Effector memory CD8-positive, alpha-beta T cell (primary cell): Measurements from ENCODE around the gene CFDP1.
"Not testable (repeated sequence)": the region's sequence is repeated elsewhere in the genome, so short reads cannot be mapped to it uniquely, and the experiment has no call there.

ENCODE experiments used
- ATAC-seq: fragments of 150-1000 bp; cut with Tn5 transposase; replicated peaks from 2 replicates; pipeline ENCODE4 v1.10.0; 2021; ENCODE audit warnings: mild to moderate bottlenecking, moderate library complexity
- DNase-seq, 3 experiments: peaks; one replicate each; pipeline ENCODE4 v3.0.0; 2021
- H3K27ac Mint-ChIP-seq, 2 donors: one replicate each; pipeline ENCODE4 v1.8.0; 2022; ENCODE audit warnings: mild to moderate bottlenecking in 2 of 2, mixed read lengths in 2 of 2, moderate library complexity in 2 of 2
- H3K27me3 Mint-ChIP-seq, 2 donors: one replicate each; pipeline ENCODE4 v1.8.0; 2022; ENCODE audit warnings: mixed read lengths in 2 of 2
- H3K36me3 Mint-ChIP-seq: one replicate; pipeline ENCODE4 v1.8.0; 2022; ENCODE audit warnings: mild to moderate bottlenecking, moderate library complexity, mixed read lengths; ENCODE audit not compliant: insufficient read depth
- H3K4me1 Mint-ChIP-seq, 2 donors: one replicate each; pipeline ENCODE4 v1.8.0; 2022; ENCODE audit warnings: low read depth in 2 of 2, mixed read lengths in 2 of 2
- H3K4me3 Mint-ChIP-seq, 2 donors: one replicate each; pipeline ENCODE4 v1.8.0; 2022; ENCODE audit warnings: mild to moderate bottlenecking in 2 of 2, mixed read lengths in 2 of 2, moderate library complexity in 2 of 2
- H3K9me3 Mint-ChIP-seq, 2 donors: one replicate each; pipeline ENCODE4 v1.8.0; 2022; ENCODE audit warnings: mixed read lengths in 2 of 2

Gene CFDP1

GRCh38 chr16:75279305-75279704, 154.0 kb downstream of the CFDP1 start:
- Mint-ChIP-seq H3K27me3 (peaks cover 23 to 69% of the 10 kb centered on the region in 2 donors), H3K27ac (peak overlapping the region in 1 of 2 donors; percentile 36), H3K9me3 (no peaks in the 10 kb centered on the region), H3K4me1 (peaks cover 4 to 5% of the 10 kb centered on the region in 2 donors), H3K36me3 (peaks cover 5% of the 10 kb centered on the region), H3K4me3 (no peak overlapping the region)
- no peak for ATAC-seq
- DNase-seq, result no peak

GRCh38 chr16:75273054-75273925, 160.0 kb downstream of the CFDP1 start:
- DNase-seq (no peak), ATAC-seq (no peak)
- H3K27ac Mint-ChIP-seq, result no peak overlapping the region
- no peak overlapping the region for H3K4me3 Mint-ChIP-seq
- H3K9me3 Mint-ChIP-seq, result no peaks in the 10 kb centered on the region
- H3K27me3 Mint-ChIP-seq, result peaks cover 20 to 42% of the 10 kb centered on the region in 2 donors
- peaks cover 4 to 5% of the 10 kb centered on the region in 2 donors for H3K4me1 Mint-ChIP-seq
- H3K36me3 Mint-ChIP-seq, result peaks cover 2% of the 10 kb centered on the region

GRCh38 chr16:75272629-75273028, 160.7 kb downstream of the CFDP1 start:
- not testable (repeated sequence) for H3K27ac Mint-ChIP-seq, H3K36me3 Mint-ChIP-seq, H3K9me3 Mint-ChIP-seq, H3K4me3 Mint-ChIP-seq, DNase-seq, ATAC-seq, H3K4me1 Mint-ChIP-seq
- H3K27me3 Mint-ChIP-seq, result peaks cover 20 to 40% of the 10 kb centered on the region in 2 donors

GRCh38 chr16:75272097-75272551, 161.2 kb downstream of the CFDP1 start:
- peaks cover 20 to 40% of the 10 kb centered on the region in 2 donors for H3K27me3 Mint-ChIP-seq
- no peaks in the 10 kb centered on the region for H3K36me3 Mint-ChIP-seq
- no peak overlapping the region for H3K4me3 Mint-ChIP-seq
- H3K27ac Mint-ChIP-seq, result no peak overlapping the region
- no peak for ATAC-seq
- no peaks in the 10 kb centered on the region for H3K9me3 Mint-ChIP-seq
- H3K4me1 Mint-ChIP-seq, result peaks cover 4 to 5% of the 10 kb centered on the region in 2 donors
- DNase-seq, result no peak

GRCh38 chr16:75271441-75272096, 161.7 kb downstream of the CFDP1 start:
- ATAC-seq (no peak), DNase-seq (no peak)
- no peak overlapping the region for H3K4me3 Mint-ChIP-seq
- H3K4me1 Mint-ChIP-seq, result peaks cover 4 to 5% of the 10 kb centered on the region in 2 donors
- H3K36me3 Mint-ChIP-seq, result no peaks in the 10 kb centered on the region
- peaks cover 24 to 44% of the 10 kb centered on the region in 2 donors for H3K27me3 Mint-ChIP-seq
- H3K9me3 Mint-ChIP-seq, result no peaks in the 10 kb centered on the region
- H3K27ac Mint-ChIP-seq, result no peak overlapping the region

- H3K27me3 Mint-ChIP-seq, result peaks cover 26 to 50% of the 10 kb centered on the region in 2 donors
- not testable (repeated sequence) for H3K4me3 Mint-ChIP-seq, ATAC-seq, H3K9me3 Mint-ChIP-seq, DNase-seq, H3K27ac Mint-ChIP-seq, H3K36me3 Mint-ChIP-seq, H3K4me1 Mint-ChIP-seq
Measured at GRCh38 chr16:75269358-75269757, 163.9 kb downstream of the CFDP1 start.

- ATAC-seq, result no peak
- Mint-ChIP-seq H3K36me3 (no peaks in the 10 kb centered on the region), H3K27me3 (peaks cover 40 to 51% of the 10 kb centered on the region in 2 donors), H3K27ac (no peak overlapping the region), H3K4me1 (peaks cover 0 to 4% of the 10 kb centered on the region in 2 donors), H3K9me3 (no peaks in the 10 kb centered on the region), H3K4me3 (no peak overlapping the region)
- DNase-seq, result no peak
Measured at GRCh38 chr16:75267631-75268264, 165.6 kb downstream of the CFDP1 start.

GRCh38 chr16:75266738-75267630, 166.3 kb downstream of the CFDP1 start:
- H3K36me3 Mint-ChIP-seq, result no peaks in the 10 kb centered on the region
- no peaks in the 10 kb centered on the region for H3K9me3 Mint-ChIP-seq
- H3K27ac Mint-ChIP-seq, result peak overlapping the region in 1 of 2 donors; percentile 57
- ATAC-seq, result no peak
- peaks cover 0 to 6% of the 10 kb centered on the region in 2 donors for H3K4me1 Mint-ChIP-seq
- peaks cover 44 to 53% of the 10 kb centered on the region in 2 donors for H3K27me3 Mint-ChIP-seq
- DNase-seq, result no peak
- peak overlapping the region; percentile 71 to 76 for H3K4me3 Mint-ChIP-seq

- Mint-ChIP-seq H3K4me1 (peaks cover 0 to 6% of the 10 kb centered on the region in 2 donors), H3K4me3 (peak overlapping the region; percentile 71 to 76), H3K9me3 (no peaks in the 10 kb centered on the region), H3K27ac (peak overlapping the region in 1 of 2 donors; percentile 57), H3K36me3 (no peaks in the 10 kb centered on the region), H3K27me3 (peaks cover 45 to 62% of the 10 kb centered on the region in 2 donors)
- no peak for DNase-seq
- no peak for ATAC-seq
Measured at GRCh38 chr16:75265911-75266701, 167.2 kb downstream of the CFDP1 start.

GRCh38 chr16:75264999-75265910, 168.0 kb downstream of the CFDP1 start:
- Mint-ChIP-seq H3K27me3 (peaks cover 43 to 63% of the 10 kb centered on the region in 2 donors), H3K4me3 (peak overlapping the region; percentile 51 to 71), H3K36me3 (no peaks in the 10 kb centered on the region), H3K27ac (peak overlapping the region in 1 of 2 donors; percentile 46), H3K4me1 (peaks cover 0 to 6% of the 10 kb centered on the region in 2 donors), H3K9me3 (no peaks in the 10 kb centered on the region)
- ATAC-seq, result no peak
- no peak for DNase-seq

- Mint-ChIP-seq H3K36me3 (no peaks in the 10 kb centered on the region), H3K27me3 (peaks cover 43 to 63% of the 10 kb centered on the region in 2 donors), H3K4me3 (peak overlapping the region; percentile 51 to 71), H3K27ac (peak overlapping the region in 1 of 2 donors; percentile 46), H3K4me1 (peaks cover 0 to 6% of the 10 kb centered on the region in 2 donors), H3K9me3 (no peaks in the 10 kb centered on the region)
- DNase-seq (no peak), ATAC-seq (no peak)
Measured at GRCh38 chr16:75264457-75264998, 168.8 kb downstream of the CFDP1 start.
